ENCODE data around the gene SAMD7. TPM values are rescaled to one million over a fixed set of nuclear protein-coding genes. Genes with fewer than 3 reads are reported as not detected.

Gene SAMD7
- total RNA-seq, 1 experiment from 2014 or later: not detected

GRCh38 chr3:169966951-169967915 is 55.9 kb downstream of the SAMD7 start:
- intact Hi-C loops (cut with micrococcal nuclease; ENCODE audit: unreplicated experiment): loop anchor here (1.0 to 2.0 kb wide), 2 partner anchors 104 to 204 kb away; no protein-coding TSS in a partner anchor
- Mint-ChIP-seq H3K27ac (ENCODE audit: unreplicated experiment) (peak overlapping the region; percentile 98), H3K36me3 (ENCODE audit: insufficient read depth, unreplicated experiment) (peaks cover 22% of the 10 kb centered on the region), H3K4me3 (ENCODE audit: low read depth, unreplicated experiment) (peak overlapping the region; percentile 94), H3K4me1 (ENCODE audit: low read depth, unreplicated experiment) (peaks cover 33% of the 10 kb centered on the region), H3K9me3 (ENCODE audit: low read depth, unreplicated experiment) (peaks cover 3% of the 10 kb centered on the region), H3K27me3 (ENCODE audit: unreplicated experiment) (peaks cover 9% of the 10 kb centered on the region)
- CTCF ChIA-PET: interaction anchor here (0.6 to 2.0 kb wide), 7 partner anchors 18 to 1096 kb away, joined by 3 to 5 read pairs (median 4); partner anchors contain the start of gene LRRC31
- DNase-seq: peak; percentile 46
- BruUV-seq (replicated peaks): no TSS peak
- TF ChIP-seq CTCF (IDR thresholded peaks at IDR 0.05; ENCODE audit: unreplicated experiment): no peak

GRCh38 chr3:169968224-169968885 is 57.0 kb downstream of the SAMD7 start:
- Mint-ChIP-seq H3K9me3 (ENCODE audit: low read depth, unreplicated experiment) (peaks cover 3% of the 10 kb centered on the region), H3K36me3 (ENCODE audit: insufficient read depth, unreplicated experiment) (peaks cover 22% of the 10 kb centered on the region), H3K4me1 (ENCODE audit: low read depth, unreplicated experiment) (peaks cover 37% of the 10 kb centered on the region), H3K27me3 (ENCODE audit: unreplicated experiment) (no peaks in the 10 kb centered on the region), H3K4me3 (ENCODE audit: low read depth, unreplicated experiment) (peak overlapping the region; percentile 94), H3K27ac (ENCODE audit: unreplicated experiment) (peak overlapping the region; percentile 98)
- CTCF ChIA-PET: interaction anchor here (0.6 to 2.0 kb wide), 4 partner anchors 18 to 175 kb away, joined by 3 to 5 read pairs (median 4); partner anchors contain the start of gene LRRC31
- intact Hi-C loops (cut with micrococcal nuclease; ENCODE audit: unreplicated experiment): no loop called here
- DNase-seq: no peak
- TF ChIP-seq CTCF (IDR thresholded peaks at IDR 0.05; ENCODE audit: unreplicated experiment): no peak
- BruUV-seq (replicated peaks): TSS peak; percentile 22

- no TSS peak for BruUV-seq (replicated peaks)
- CTCF ChIA-PET: no interaction called here
- intact Hi-C loops (cut with micrococcal nuclease; ENCODE audit: unreplicated experiment): loop anchor here (2.0 kb wide), 1 partner anchor 15 kb away; no protein-coding TSS in a partner anchor
- Mint-ChIP-seq H3K4me3 (ENCODE audit: low read depth, unreplicated experiment) (no peak overlapping the region), H3K27me3 (ENCODE audit: unreplicated experiment) (no peaks in the 10 kb centered on the region), H3K4me1 (ENCODE audit: low read depth, unreplicated experiment) (peaks cover 37% of the 10 kb centered on the region), H3K36me3 (ENCODE audit: insufficient read depth, unreplicated experiment) (peaks cover 22% of the 10 kb centered on the region), H3K9me3 (ENCODE audit: low read depth, unreplicated experiment) (peaks cover under 1% of the 10 kb centered on the region), H3K27ac (ENCODE audit: unreplicated experiment) (no peak overlapping the region)
- no peak for DNase-seq
- no peak for TF ChIP-seq CTCF (IDR thresholded peaks at IDR 0.05; ENCODE audit: unreplicated experiment)
Measured at GRCh38 chr3:169969174-169970095, 58.1 kb downstream of the SAMD7 start.
